Right lung (tissue), 10 donors: Measurements from ENCODE around the gene CBLC. TPM values are rescaled to one million over a fixed set of nuclear protein-coding genes. Genes with fewer than 3 reads are reported as not detected.

Experiments used
- DNase-seq, 2 donors: peaks; one replicate each; pipeline ENCODE4 v3.0.0-alpha.2; 2013
- long read RNA-seq, 8 donors: transcript quantifications; one replicate each; lab custom pipeline, GENCODE V29; 2026
- polyA plus RNA-seq, 5 donors: library from polyadenylated mRNA; unstranded; fragments of 120-200 nt; gene quantifications; one replicate each; pipeline versions ENCODE4 v1.2.1 to v1.2.3, GENCODE V29; 2013; ENCODE audit warnings: inconsistent platforms in 1 of 5, low replicate concordance in 1 of 5; ENCODE audit not compliant: insufficient read length in 5 of 5, insufficient read depth in 1 of 5

The CBLC gene
- polyA plus RNA-seq, result 1 to 10 TPM; 2.6 to 4.6 (median 4.3) TPM
- long read RNA-seq, donor 1, partial matches to known transcripts, result 0 of 3 reads
- long read RNA-seq, donor 1, other reads (novel, unspliced or antisense), result 0 of 3 reads
- long read RNA-seq, donor 2, result 0 reads
- long read RNA-seq, donor 3, result 0 reads
- long read RNA-seq, donor 4, partial matches to known transcripts, result 0 of 2 reads
- long read RNA-seq, donor 4, other reads (novel, unspliced or antisense), result 0 of 2 reads
- long read RNA-seq, donor 5, partial matches to known transcripts, result 0 of 1 reads
- long read RNA-seq, donor 5, other reads (novel, unspliced or antisense), result 0 of 1 reads
- long read RNA-seq, donor 6, result 0 reads
- long read RNA-seq, donor 7, partial matches to known transcripts, result 0 of 1 reads
- long read RNA-seq, donor 7, other reads (novel, unspliced or antisense), result 0 of 1 reads
- long read RNA-seq, donor 8, result 0 reads

DNA sequence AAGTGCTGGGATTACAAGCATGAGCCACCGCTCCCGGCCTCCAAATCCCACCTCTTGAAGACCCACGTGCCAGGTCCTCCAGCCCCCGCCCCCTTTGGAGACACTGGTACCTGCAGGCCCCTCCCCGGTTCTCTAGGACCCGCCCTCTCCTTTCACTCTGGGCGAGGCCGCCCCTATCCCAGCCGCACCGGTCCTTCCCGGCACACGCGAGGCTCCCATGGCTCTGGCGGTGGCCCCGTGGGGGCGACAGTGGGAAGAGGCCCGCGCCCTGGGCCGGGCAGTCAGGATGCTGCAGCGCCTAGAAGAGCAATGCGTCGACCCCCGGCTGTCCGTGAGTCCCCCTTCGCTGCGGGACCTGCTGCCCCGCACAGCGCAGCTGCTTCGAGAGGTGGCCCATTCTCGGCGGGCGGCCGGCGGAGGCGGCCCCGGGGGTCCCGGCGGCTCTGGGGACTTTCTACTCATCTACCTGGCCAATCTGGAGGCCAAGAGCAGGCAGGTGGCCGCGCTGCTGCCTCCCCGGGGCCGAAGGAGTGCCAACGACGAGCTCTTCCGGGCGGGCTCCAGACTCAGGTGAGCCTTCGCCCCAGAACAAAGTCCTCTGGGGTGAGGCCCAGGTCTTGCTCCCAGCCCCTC is at the start of gene CBLC:
Gene CBLC, plus strand, starts transcription at position 176 of the 633 bp plus-strand sequence. Its CDS starts 42 bp downstream, at position 218.
- DNase-seq, result no peak

DNA sequence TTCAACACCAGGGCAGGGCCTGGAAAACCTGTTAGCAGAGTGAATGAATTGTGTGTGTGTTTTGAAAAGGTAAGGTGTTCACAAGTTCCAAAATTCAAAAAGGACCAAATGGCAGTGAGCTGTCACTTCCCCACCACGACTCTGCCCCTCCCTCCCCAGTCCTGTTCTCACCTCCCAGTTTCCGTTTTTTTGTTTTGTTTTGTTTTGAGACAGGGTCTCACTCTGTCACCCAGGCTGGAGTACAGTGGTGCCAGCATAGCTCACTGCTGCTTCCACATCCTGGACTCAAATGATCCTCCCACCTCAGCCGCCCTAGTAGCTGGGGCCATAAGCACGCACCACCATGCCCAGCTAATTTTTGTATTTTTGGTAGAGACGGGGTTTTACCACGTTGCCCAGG is 49.5 kb upstream of the CBLC start:
- no peak for DNase-seq

- DNase-seq, result no peak
Measured at GRCh38 chr19:44729516-44730033, 48.1 kb upstream of the CBLC start.

- no peak for DNase-seq
Measured at GRCh38 chr19:44731081-44731480, 46.6 kb upstream of the CBLC start.

DNA sequence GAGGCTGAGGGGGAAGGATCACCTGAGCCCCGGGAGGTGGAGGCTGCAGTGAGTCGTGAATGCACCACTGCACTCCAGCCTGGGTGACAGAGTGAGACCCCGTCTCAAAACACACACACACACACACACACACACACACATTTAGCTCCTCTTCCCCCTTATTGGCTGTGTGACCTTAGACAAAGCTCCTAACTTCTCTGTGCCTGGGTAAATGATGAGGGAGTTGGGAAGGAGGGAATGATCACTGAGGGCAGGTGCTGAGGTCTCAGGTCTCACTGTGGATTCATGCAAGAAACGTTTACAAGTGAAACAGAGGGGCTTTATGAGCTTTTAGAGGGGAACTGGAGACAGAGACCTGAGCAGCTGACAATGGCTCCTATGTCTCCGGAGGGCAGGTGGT is 46.1 kb upstream of the CBLC start:
- DNase-seq, result no peak

- DNase-seq, result no peak
Measured at GRCh38 chr19:44732235-44733014, 45.3 kb upstream of the CBLC start.

DNA sequence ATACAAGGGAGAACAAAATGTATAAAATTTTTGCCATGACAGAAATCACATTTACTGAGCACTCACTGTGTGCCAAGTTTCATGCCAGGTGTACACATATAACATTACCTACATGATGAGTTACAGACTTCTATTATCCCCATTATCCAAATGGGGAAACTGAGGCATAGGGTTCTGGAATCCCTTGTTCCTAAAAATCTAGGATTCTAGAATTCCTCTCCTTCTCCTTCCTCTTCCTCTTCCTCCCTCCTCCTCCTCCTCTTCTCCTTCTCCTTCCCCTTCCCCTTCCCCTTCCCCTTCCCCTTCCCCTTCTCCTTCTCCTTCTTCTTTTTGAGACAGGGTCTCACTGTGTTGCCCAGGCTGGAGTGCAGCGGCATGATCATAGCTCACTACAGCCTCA is 43.3 kb upstream of the CBLC start:
- DNase-seq, result no peak

DNA sequence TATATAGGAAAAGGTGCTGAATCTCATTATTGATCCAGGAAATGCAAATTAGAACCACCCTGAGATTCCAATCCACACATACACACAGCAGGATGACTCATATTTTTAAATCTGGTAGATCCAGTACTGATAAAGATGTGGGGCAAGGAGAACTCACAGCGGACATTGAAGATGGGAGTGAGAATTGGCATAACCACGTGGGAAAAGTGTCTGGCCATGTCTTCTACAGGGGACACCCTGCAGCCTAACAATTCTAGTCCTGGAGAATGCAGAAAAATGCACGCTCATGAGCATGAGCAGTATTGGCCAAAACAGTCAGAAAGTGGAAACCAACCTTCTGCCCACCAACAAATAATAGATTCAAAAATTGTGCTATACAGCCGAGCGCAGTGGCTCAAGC is 42.7 kb upstream of the CBLC start:
- no peak for DNase-seq

GRCh38 chr19:44737238-44738071 is 40.2 kb upstream of the CBLC start:
- no peak for DNase-seq

DNA sequence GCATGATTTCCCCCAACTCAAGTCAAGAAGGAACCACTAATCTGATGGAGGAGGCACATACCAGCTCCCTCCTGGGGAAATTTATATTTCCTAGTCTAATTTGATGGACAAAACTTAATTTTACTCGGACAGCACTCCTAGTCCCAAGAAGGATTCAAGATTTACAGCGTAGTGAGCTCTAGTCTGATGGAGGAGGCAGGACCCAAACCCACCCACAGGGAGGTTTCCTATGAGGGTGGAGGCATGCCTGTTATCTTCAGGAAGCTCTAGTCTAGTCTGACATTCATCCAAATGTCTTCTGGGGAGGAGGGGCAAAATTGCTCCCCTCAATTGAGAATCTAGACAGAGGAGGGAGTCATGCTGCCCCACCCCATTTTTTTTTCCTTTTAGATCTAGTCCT is 39.6 kb upstream of the CBLC start:
- no peak for DNase-seq

- DNase-seq, result no peak
Measured at GRCh38 chr19:44738603-44739558, 38.8 kb upstream of the CBLC start.

- no peak for DNase-seq
Measured at GRCh38 chr19:44740351-44740824, 37.3 kb upstream of the CBLC start.

- no peak for DNase-seq
Measured at GRCh38 chr19:44741258-44741731, 36.4 kb upstream of the CBLC start.

GRCh38 chr19:44741841-44742329 is 35.8 kb upstream of the CBLC start:
- DNase-seq, result peak; percentile 98

DNA sequence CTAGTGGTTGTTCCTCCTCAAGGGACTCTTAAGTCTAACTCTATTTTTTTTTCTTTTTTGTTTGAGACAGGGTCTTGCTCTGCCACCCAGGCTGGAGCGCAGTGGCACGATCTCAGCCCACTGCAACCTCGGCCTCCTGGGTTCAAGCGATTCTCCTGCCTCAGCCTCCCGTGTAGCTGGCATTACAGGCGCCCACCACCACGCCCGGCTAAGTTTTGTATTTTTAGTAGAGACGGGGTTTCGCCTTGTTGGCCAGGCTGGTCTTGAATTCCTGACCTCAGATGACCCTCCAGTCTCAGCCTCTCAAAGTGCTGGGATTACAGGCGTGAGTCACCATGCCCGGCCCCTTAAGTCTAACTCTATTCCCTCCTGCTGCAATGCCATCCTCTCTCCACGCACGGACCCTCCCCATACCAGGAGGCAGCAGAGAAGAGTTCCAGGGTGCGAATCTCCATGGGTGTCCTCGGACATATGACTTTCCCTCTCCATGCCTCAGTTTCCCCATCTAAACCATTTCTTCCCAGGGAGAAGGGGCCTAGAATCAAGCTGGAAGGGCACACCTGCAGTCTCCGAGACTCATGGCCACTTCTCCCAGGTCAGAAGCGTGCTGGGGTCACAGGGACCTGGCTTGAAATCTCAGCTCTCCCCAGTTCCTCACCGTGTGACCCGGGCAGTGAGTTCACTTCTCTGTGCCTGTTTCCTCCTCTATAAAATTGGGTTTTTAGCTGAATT is 35.2 kb upstream of the CBLC start:
- DNase-seq, result no peak

DNA sequence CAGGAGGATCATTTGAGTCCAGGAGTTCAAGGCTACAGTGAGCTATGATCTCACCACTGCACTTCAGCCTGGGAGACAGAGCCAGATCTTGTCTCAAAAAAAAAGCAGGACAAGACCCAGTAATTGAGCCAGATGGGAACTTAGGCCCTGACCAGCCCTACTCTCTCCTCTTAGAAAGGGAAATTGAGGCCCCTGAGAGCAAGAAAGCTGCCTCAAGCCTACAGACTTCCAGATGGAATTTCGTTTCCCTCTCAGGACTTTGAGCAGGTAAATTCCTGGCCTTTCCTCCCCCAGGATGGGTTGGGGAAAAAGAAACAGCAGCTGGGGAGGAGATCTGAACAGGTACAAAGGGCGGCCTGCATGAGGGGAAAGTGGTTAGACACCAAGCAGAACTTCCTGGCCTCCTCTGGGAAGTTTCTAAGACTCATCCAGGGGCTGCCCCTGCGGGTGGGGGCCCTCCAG is 32.8 kb upstream of the CBLC start:
- DNase-seq, result no peak

GRCh38 chr19:44745341-44745831 is 32.3 kb upstream of the CBLC start:
- DNase-seq, result no peak

DNA sequence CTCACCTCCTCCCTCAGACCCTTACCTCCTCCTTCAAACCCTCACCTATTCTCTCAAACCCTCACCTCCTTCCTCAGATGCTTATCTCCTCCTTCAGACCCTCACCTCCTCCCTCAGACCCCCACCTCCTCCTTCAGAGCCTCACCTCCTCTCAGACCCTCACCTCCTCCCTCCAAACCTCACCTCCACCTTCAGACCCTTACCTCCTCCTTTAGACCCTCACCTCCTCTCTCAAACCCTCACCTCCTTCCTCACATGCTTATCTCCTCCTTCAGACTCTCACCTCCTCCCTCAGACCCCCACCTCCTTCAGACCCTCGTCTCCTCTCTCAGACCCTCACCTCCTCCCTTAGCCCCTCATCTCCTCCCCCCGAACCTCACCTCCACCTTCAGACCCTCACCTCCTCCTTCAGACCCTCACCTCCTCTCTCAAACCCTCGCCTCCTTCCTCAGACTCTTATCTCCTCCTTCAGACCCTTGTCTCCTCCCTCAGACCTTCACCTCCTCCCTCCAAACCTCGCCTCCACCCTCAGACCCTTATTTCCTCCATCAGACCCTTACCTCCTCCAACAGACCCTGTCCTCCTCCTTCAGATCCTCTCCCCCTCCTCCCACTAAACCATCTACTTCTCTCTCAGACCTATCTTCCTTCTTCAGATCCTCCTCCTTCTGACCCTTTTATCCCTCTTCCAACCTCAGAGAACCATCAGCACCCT is 31.6 kb upstream of the CBLC start:
- DNase-seq, result no peak
